ENCODE data around the gene MXRA8.

MXRA8 gene

GRCh38 chr1:1348420-1349255 is 9.7 kb downstream of the MXRA8 start:
- DNase-seq = no peak

- DNase-seq = no peak
These were observed 10.5 kb downstream of the MXRA8 start for GRCh38 chr1:1347663-1348419.

GRCh38 chr1:1347026-1347595 is 11.2 kb downstream of the MXRA8 start:
- no peak for DNase-seq

- no peak for DNase-seq
These were observed 11.9 kb downstream of the MXRA8 start for GRCh38 chr1:1346501-1346890.

GRCh38 chr1:1345860-1346500 is 12.4 kb downstream of the MXRA8 start:
- no peak for DNase-seq

- DNase-seq = no peak
These were observed 13.0 kb downstream of the MXRA8 start for GRCh38 chr1:1345384-1345783.

GRCh38 chr1:1344655-1345361 is 13.5 kb downstream of the MXRA8 start:
- peak; percentile 31 for DNase-seq

- no peak for DNase-seq
These were observed 14.4 kb downstream of the MXRA8 start for GRCh38 chr1:1343811-1344421.

GRCh38 chr1:1342584-1343115 is 15.7 kb downstream of the MXRA8 start:
- no peak for DNase-seq

- no peak for DNase-seq
These were observed 16.2 kb downstream of the MXRA8 start for GRCh38 chr1:1342061-1342562.

- no peak for DNase-seq
These were observed 16.8 kb downstream of the MXRA8 start for GRCh38 chr1:1341549-1342021.

GRCh38 chr1:1340791-1341548 is 17.4 kb downstream of the MXRA8 start:
- DNase-seq = no peak

GRCh38 chr1:1340185-1340584 is 18.2 kb downstream of the MXRA8 start:
- no peak for DNase-seq

GRCh38 chr1:1338278-1338677 is 20.1 kb downstream of the MXRA8 start:
- DNase-seq = no peak

GRCh38 chr1:1337793-1338147 is 20.6 kb downstream of the MXRA8 start:
- no peak for DNase-seq

GRCh38 chr1:1336931-1337792 is 21.2 kb downstream of the MXRA8 start:
- no peak for DNase-seq

GRCh38 chr1:1336446-1336845 is 21.9 kb downstream of the MXRA8 start:
- no peak for DNase-seq

- DNase-seq = no peak
These were observed 22.5 kb downstream of the MXRA8 start for GRCh38 chr1:1335792-1336248.

GRCh38 chr1:1335283-1335682 is 23.1 kb downstream of the MXRA8 start:
- no peak for DNase-seq

- no peak for DNase-seq
These were observed 23.5 kb downstream of the MXRA8 start for GRCh38 chr1:1334835-1335234.
